ENCODE measurements around the gene IL1B.

- TF ChIP-seq RAD21 (IDR thresholded peaks at IDR 0.05) (no peak), YY1 (IDR thresholded peaks at IDR 0.05) (no peak), CTCF (IDR thresholded peaks at IDR 0.05; ENCODE audit: low read depth, low read length, missing input control) (no peak), SP1 (IDR thresholded peaks at IDR 0.05) (no peak), FOXA1 (IDR thresholded peaks at IDR 0.05) (no peak), ZBTB33 (IDR thresholded peaks at IDR 0.05) (no peak), GABPA (IDR thresholded peaks at IDR 0.05 in 1 of 2, conservative IDR thresholded peaks at IDR 0.05 in 1 of 2) (no peak)
Measured at GRCh38 chr2:112846031-112846430, 9.5 kb upstream of the IL1B start.
